ENCODE data around the gene PRAMEF4. TPM values are rescaled to one million over a fixed set of nuclear protein-coding genes. Genes with fewer than 3 reads are reported as not detected.
"Not testable (repeated sequence)": the region's sequence is repeated elsewhere in the genome, so short reads cannot be mapped to it uniquely, and the experiment has no call there.

Gene PRAMEF4
- total RNA-seq: not detected
- polyA plus RNA-seq: not detected

- WGBS: 98% methylated on average over 3 of the region's 3 CpGs
- not testable (repeated sequence) for H3K36me3 ChIP-seq (ENCODE audit: control insufficient read depth in 4 of 4, insufficient read depth in 3 of 4, low read depth in 1 of 4, low read length in 3 of 4); DNase-seq (ENCODE audit: low spot score); H3K27me3 ChIP-seq (ENCODE audit: control insufficient read depth in 4 of 4, insufficient read depth in 4 of 4, low read length in 3 of 4); H3K4me3 ChIP-seq (ENCODE audit: low read depth in 1 of 3, low read length in 3 of 3); H3K4me1 ChIP-seq (ENCODE audit: control insufficient read depth in 4 of 4, insufficient read depth in 4 of 4, low read length in 3 of 4); H3K27ac ChIP-seq (ENCODE audit: low read depth in 1 of 2, low read length in 2 of 2); H3K9ac ChIP-seq (ENCODE audit: low read depth in 1 of 2, low read length in 2 of 2); H3K9me3 ChIP-seq (ENCODE audit: control insufficient read depth in 4 of 4, low read length in 3 of 4)
Measured at GRCh38 chr1:12886101-12886500, at the start of gene PRAMEF4. TSS of gene PRAMEF4 (minus strand) at chr1:12886201. CDS start at chr1:12883394, 2,807 bp downstream.

GRCh38 chr1:12924368-12924767 is 38.4 kb upstream of the PRAMEF4 start:
- WGBS: 46% methylated on average over 3 of the region's 5 CpGs
- not testable (repeated sequence) for H3K9me3 ChIP-seq (ENCODE audit: control insufficient read depth in 4 of 4, low read length in 3 of 4); H3K4me3 ChIP-seq (ENCODE audit: low read depth in 1 of 3, low read length in 3 of 3); H3K27ac ChIP-seq (ENCODE audit: low read depth in 1 of 2, low read length in 2 of 2); H3K4me1 ChIP-seq (ENCODE audit: control insufficient read depth in 4 of 4, insufficient read depth in 4 of 4, low read length in 3 of 4); H3K27me3 ChIP-seq (ENCODE audit: control insufficient read depth in 4 of 4, insufficient read depth in 4 of 4, low read length in 3 of 4); H3K36me3 ChIP-seq (ENCODE audit: control insufficient read depth in 4 of 4, insufficient read depth in 3 of 4, low read depth in 1 of 4, low read length in 3 of 4); H3K9ac ChIP-seq (ENCODE audit: low read depth in 1 of 2, low read length in 2 of 2); DNase-seq (ENCODE audit: low spot score)

- H3K27me3 ChIP-seq (ENCODE audit: control insufficient read depth in 4 of 4, insufficient read depth in 4 of 4, low read length in 3 of 4); H3K27ac ChIP-seq (ENCODE audit: low read depth in 1 of 2, low read length in 2 of 2); H3K4me1 ChIP-seq (ENCODE audit: control insufficient read depth in 4 of 4, insufficient read depth in 4 of 4, low read length in 3 of 4); H3K36me3 ChIP-seq (ENCODE audit: control insufficient read depth in 4 of 4, insufficient read depth in 3 of 4, low read depth in 1 of 4, low read length in 3 of 4); DNase-seq (ENCODE audit: low spot score); H3K9me3 ChIP-seq (ENCODE audit: control insufficient read depth in 4 of 4, low read length in 3 of 4); H3K9ac ChIP-seq (ENCODE audit: low read depth in 1 of 2, low read length in 2 of 2); H3K4me3 ChIP-seq (ENCODE audit: low read depth in 1 of 3, low read length in 3 of 3): not testable (repeated sequence)
- TF ChIP-seq CTCF (IDR thresholded peaks at IDR 0.05; ENCODE audit: low read depth, low read length, missing input control) (peak; percentile 10), RAD21 (IDR thresholded peaks at IDR 0.05) (peak in 1 of 2 donors; percentile 71)
- WGBS: 64% methylated on average over 2 of the region's 2 CpGs
Measured at GRCh38 chr1:12921749-12922148, 35.7 kb upstream of the PRAMEF4 start.

DNA sequence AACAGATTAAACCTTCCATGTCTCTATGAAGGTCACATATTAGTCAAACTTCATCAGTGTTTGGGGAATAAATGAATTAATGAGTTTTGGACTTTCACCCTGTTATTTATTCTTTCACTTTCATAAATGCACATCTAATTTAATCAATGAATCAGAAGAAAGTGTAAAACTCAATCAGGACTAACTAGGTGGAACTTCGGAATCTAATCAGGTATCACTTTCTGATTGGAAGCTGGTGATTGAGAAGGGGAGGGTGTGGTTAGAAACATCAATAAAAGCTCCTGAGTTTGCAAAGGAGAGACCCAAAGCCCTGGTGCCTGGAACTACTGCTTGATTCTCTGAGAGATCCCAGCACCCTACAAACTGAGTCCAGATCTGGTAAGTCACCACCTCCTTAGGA is 30.3 kb upstream of the PRAMEF4 start, which contains the start of gene PRAMEF7:
TSS of gene PRAMEF7 (plus strand) at position 301 of the 400 bp plus-strand sequence. CDS start 1,083 bp downstream, outside the sequence.
- not testable (repeated sequence) for H3K36me3 ChIP-seq (ENCODE audit: control insufficient read depth in 4 of 4, insufficient read depth in 3 of 4, low read depth in 1 of 4, low read length in 3 of 4); H3K4me3 ChIP-seq (ENCODE audit: low read depth in 1 of 3, low read length in 3 of 3); H3K4me1 ChIP-seq (ENCODE audit: control insufficient read depth in 4 of 4, insufficient read depth in 4 of 4, low read length in 3 of 4); DNase-seq (ENCODE audit: low spot score); H3K9ac ChIP-seq (ENCODE audit: low read depth in 1 of 2, low read length in 2 of 2); H3K27ac ChIP-seq (ENCODE audit: low read depth in 1 of 2, low read length in 2 of 2); H3K27me3 ChIP-seq (ENCODE audit: control insufficient read depth in 4 of 4, insufficient read depth in 4 of 4, low read length in 3 of 4); H3K9me3 ChIP-seq (ENCODE audit: control insufficient read depth in 4 of 4, low read length in 3 of 4)
- no CpG with 5 or more reads among the region's 1 CpG for WGBS

- TF ChIP-seq HNF4A (conservative IDR thresholded peaks at IDR 0.05): peak in 1 of 2 donors; percentile 11
- TF ChIP-seq JUND (IDR thresholded peaks at IDR 0.05): peak in 1 of 2 donors; percentile 10
- peak in 1 of 2 donors; percentile 19 for TF ChIP-seq RXRA (IDR thresholded peaks at IDR 0.05)
- H3K9me3 ChIP-seq (ENCODE audit: control insufficient read depth in 4 of 4, low read length in 3 of 4); H3K4me3 ChIP-seq (ENCODE audit: low read depth in 1 of 3, low read length in 3 of 3); H3K27ac ChIP-seq (ENCODE audit: low read depth in 1 of 2, low read length in 2 of 2); H3K27me3 ChIP-seq (ENCODE audit: control insufficient read depth in 4 of 4, insufficient read depth in 4 of 4, low read length in 3 of 4); DNase-seq (ENCODE audit: low spot score); H3K4me1 ChIP-seq (ENCODE audit: control insufficient read depth in 4 of 4, insufficient read depth in 4 of 4, low read length in 3 of 4); H3K36me3 ChIP-seq (ENCODE audit: control insufficient read depth in 4 of 4, insufficient read depth in 3 of 4, low read depth in 1 of 4, low read length in 3 of 4); H3K9ac ChIP-seq (ENCODE audit: low read depth in 1 of 2, low read length in 2 of 2): not testable (repeated sequence)
- WGBS: 29% methylated on average over 4 of the region's 5 CpGs
Measured at GRCh38 chr1:12903793-12904572, 18.0 kb upstream of the PRAMEF4 start.

GRCh38 chr1:12899186-12899585 is 13.2 kb upstream of the PRAMEF4 start:
- not testable (repeated sequence) for DNase-seq (ENCODE audit: low spot score); H3K4me3 ChIP-seq (ENCODE audit: low read depth in 1 of 3, low read length in 3 of 3); H3K4me1 ChIP-seq (ENCODE audit: control insufficient read depth in 4 of 4, insufficient read depth in 4 of 4, low read length in 3 of 4); H3K27ac ChIP-seq (ENCODE audit: low read depth in 1 of 2, low read length in 2 of 2); H3K9me3 ChIP-seq (ENCODE audit: control insufficient read depth in 4 of 4, low read length in 3 of 4); H3K27me3 ChIP-seq (ENCODE audit: control insufficient read depth in 4 of 4, insufficient read depth in 4 of 4, low read length in 3 of 4); H3K9ac ChIP-seq (ENCODE audit: low read depth in 1 of 2, low read length in 2 of 2); H3K36me3 ChIP-seq (ENCODE audit: control insufficient read depth in 4 of 4, insufficient read depth in 3 of 4, low read depth in 1 of 4, low read length in 3 of 4)

DNA sequence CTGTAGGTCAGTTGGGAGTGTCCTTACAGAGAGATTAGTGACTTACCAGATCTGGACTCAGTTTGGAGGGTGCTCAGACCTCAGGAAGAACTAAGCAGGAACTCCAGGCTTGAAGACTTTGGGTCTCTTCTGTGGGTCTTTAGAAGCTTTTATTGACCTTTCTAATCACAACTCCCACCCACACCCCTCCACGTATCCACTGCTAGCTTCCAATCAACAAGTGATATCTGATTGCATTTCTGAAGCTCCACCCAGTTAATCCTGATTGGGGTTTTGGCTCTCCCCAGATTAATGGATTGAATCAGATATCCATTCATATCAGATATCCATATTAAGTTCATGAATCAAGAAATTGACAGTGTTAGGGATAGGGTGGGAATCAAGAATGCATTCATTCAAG is 12.2 kb upstream of the PRAMEF4 start, which contains the start of gene PRAMEF10:
TSS of gene PRAMEF10 (minus strand) at position 101 of the 400 bp plus-strand sequence. CDS start 2,423 bp downstream, outside the sequence.
- H3K4me3 ChIP-seq (ENCODE audit: low read depth in 1 of 3, low read length in 3 of 3); H3K27me3 ChIP-seq (ENCODE audit: control insufficient read depth in 4 of 4, insufficient read depth in 4 of 4, low read length in 3 of 4); H3K9ac ChIP-seq (ENCODE audit: low read depth in 1 of 2, low read length in 2 of 2); H3K9me3 ChIP-seq (ENCODE audit: control insufficient read depth in 4 of 4, low read length in 3 of 4); H3K27ac ChIP-seq (ENCODE audit: low read depth in 1 of 2, low read length in 2 of 2); H3K4me1 ChIP-seq (ENCODE audit: control insufficient read depth in 4 of 4, insufficient read depth in 4 of 4, low read length in 3 of 4); DNase-seq (ENCODE audit: low spot score); H3K36me3 ChIP-seq (ENCODE audit: control insufficient read depth in 4 of 4, insufficient read depth in 3 of 4, low read depth in 1 of 4, low read length in 3 of 4): not testable (repeated sequence)
- 86% methylated on average over 1 of the region's 1 CpG for WGBS

All from liver (tissue), 9 donors.